ENCODE data around the gene ANKRD16.

The ANKRD16 gene

DNA sequence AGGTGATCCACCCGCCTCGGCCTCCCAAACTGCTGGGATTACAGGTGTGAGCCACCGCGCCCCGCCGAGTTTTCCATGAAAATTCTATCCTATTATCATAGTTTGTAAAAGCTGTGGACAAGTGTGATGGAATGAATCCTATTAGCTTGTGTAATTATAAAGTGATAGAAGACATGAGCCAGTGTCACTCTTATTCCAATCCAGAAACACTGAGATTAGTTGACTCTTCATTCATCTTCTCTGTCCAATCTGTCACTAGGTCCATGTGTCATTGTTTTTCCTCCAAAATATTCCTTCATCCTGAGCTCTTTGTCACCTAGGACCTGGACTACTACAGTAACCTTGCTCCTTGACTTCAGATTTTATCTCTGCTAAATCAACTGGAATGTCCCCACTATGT lies 13.9 kb upstream of the ANKRD16 start:
- Histone ChIP-seq H3K36me3 (ENCODE audit: control insufficient read depth, insufficient read depth, low read length, severe bottlenecking) (peaks cover 27% of the 10 kb centered on the region), H3K9me3 (ENCODE audit: control insufficient read depth, low read length) (no peaks in the 10 kb centered on the region), H3K9ac (ENCODE audit: low read length) (no peak overlapping the region), H3K4me1 (ENCODE audit: control insufficient read depth, insufficient read depth, low read length) (no peaks in the 10 kb centered on the region), H3K4me3 (ENCODE audit: low read length) (no peak overlapping the region), H3K27me3 (replicated peaks; ENCODE audit: control insufficient read depth, insufficient read depth, low read length) (no peaks in the 10 kb centered on the region)
- DNase-seq (ENCODE audit: low read depth): no peak

DNA sequence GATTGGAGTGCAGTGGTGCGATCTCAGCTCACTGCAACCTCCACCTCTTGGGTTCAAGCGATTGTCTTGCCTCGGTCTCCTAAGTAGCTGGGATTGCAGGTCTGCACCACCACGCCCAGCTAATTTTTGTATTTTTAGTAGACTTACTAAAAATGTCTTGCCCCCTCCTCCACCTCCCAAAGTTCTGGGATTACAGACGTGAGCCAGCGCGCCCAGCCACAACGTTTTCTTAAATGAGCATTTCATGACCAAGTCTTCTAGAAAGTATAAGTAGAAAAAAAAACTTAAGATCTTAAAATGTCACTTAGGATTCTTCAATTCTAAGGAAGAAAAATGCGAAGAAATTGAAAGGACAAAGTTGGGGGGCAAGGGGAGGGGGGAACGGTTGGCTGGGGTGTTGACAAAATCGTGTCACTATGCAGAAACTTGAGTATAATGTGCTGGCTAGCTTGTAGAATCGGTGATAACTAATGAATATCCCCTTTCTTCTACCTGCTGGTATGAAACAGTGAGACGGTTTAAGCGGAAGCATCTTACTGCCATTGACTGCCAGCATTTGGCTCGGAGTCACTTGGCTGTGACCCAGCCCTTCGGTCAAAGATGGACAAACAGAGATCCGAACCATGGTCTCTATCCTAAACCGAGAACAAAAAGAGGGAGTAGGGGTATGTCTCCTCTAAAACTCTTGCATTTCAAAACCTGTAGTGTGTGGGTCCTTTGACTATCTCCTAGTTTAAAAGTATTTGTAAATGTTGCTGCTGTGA lies 13.0 kb upstream of the ANKRD16 start:
- H3K4me3 ChIP-seq (ENCODE audit: low read length): no peak overlapping the region
- H3K27me3 ChIP-seq (replicated peaks; ENCODE audit: control insufficient read depth, insufficient read depth, low read length): no peaks in the 10 kb centered on the region
- no peaks in the 10 kb centered on the region for H3K9me3 ChIP-seq (ENCODE audit: control insufficient read depth, low read length)
- H3K4me1 ChIP-seq (ENCODE audit: control insufficient read depth, insufficient read depth, low read length): no peaks in the 10 kb centered on the region
- H3K9ac ChIP-seq (ENCODE audit: low read length): no peak overlapping the region
- peaks cover 27% of the 10 kb centered on the region for H3K36me3 ChIP-seq (ENCODE audit: control insufficient read depth, insufficient read depth, low read length, severe bottlenecking)
- no peak for DNase-seq (ENCODE audit: low read depth)

- no peak for DNase-seq (ENCODE audit: low read depth)
- H3K9me3 ChIP-seq (ENCODE audit: control insufficient read depth, low read length): no peaks in the 10 kb centered on the region
- peaks cover 24% of the 10 kb centered on the region for H3K36me3 ChIP-seq (ENCODE audit: control insufficient read depth, insufficient read depth, low read length, severe bottlenecking)
- no peak overlapping the region for H3K4me3 ChIP-seq (ENCODE audit: low read length)
- no peak overlapping the region for H3K9ac ChIP-seq (ENCODE audit: low read length)
- no peaks in the 10 kb centered on the region for H3K27me3 ChIP-seq (replicated peaks; ENCODE audit: control insufficient read depth, insufficient read depth, low read length)
- no peaks in the 10 kb centered on the region for H3K4me1 ChIP-seq (ENCODE audit: control insufficient read depth, insufficient read depth, low read length)
Measured at GRCh38 chr10:5900247-5900646, 10.6 kb upstream of the ANKRD16 start.

DNA sequence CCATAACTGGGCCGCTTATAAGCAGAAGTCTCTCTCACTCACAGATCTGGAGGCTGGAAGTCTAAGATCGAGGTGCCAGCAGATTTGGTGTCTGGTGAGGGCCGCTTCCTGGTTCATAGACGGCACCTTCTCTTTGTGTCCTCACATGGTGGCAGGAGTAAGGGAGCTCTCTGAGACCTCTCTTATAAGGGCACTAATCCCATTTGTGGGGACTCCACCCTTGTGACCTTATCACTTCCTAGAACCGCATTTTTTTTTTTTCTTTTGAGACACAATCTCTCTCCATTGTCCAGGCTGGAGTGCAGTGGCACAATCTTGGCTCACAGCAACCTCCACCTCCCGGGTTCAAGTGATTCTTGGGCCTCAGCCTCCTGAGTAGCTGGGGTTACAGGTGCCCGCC lies 8.5 kb upstream of the ANKRD16 start:
- peaks cover 34% of the 10 kb centered on the region for H3K36me3 ChIP-seq (ENCODE audit: control insufficient read depth, insufficient read depth, low read length, severe bottlenecking)
- no peak overlapping the region for H3K4me3 ChIP-seq (ENCODE audit: low read length)
- no peak for DNase-seq (ENCODE audit: low read depth)
- no peaks in the 10 kb centered on the region for H3K27me3 ChIP-seq (replicated peaks; ENCODE audit: control insufficient read depth, insufficient read depth, low read length)
- H3K9ac ChIP-seq (ENCODE audit: low read length): no peak overlapping the region
- peaks cover 3% of the 10 kb centered on the region for H3K4me1 ChIP-seq (ENCODE audit: control insufficient read depth, insufficient read depth, low read length)
- H3K9me3 ChIP-seq (ENCODE audit: control insufficient read depth, low read length): no peaks in the 10 kb centered on the region

- DNase-seq (ENCODE audit: low read depth): no peak
- no peaks in the 10 kb centered on the region for H3K9me3 ChIP-seq (ENCODE audit: control insufficient read depth, low read length)
- H3K4me3 ChIP-seq (ENCODE audit: low read length): no peak overlapping the region
- H3K9ac ChIP-seq (ENCODE audit: low read length): no peak overlapping the region
- no peaks in the 10 kb centered on the region for H3K27me3 ChIP-seq (replicated peaks; ENCODE audit: control insufficient read depth, insufficient read depth, low read length)
- peaks cover 34% of the 10 kb centered on the region for H3K36me3 ChIP-seq (ENCODE audit: control insufficient read depth, insufficient read depth, low read length, severe bottlenecking)
- peaks cover 4% of the 10 kb centered on the region for H3K4me1 ChIP-seq (ENCODE audit: control insufficient read depth, insufficient read depth, low read length)
Measured at GRCh38 chr10:5897504-5897903, 7.8 kb upstream of the ANKRD16 start.

DNA sequence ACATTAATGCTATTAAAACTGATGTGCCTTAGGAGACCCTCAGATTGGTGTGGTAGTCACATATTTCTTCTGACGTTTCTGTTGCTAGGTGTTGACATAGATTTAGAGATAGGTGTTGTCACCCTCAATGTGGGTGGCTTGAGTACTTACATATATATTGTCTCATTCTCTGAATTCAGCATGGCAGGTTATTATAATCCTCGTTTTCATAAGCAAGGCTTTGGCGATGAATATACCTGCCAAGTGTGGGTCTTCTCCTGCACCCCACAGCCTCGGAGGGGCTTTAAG lies 7.3 kb upstream of the ANKRD16 start:
- Histone ChIP-seq H3K36me3 (ENCODE audit: control insufficient read depth, insufficient read depth, low read length, severe bottlenecking) (peaks cover 34% of the 10 kb centered on the region), H3K4me1 (ENCODE audit: control insufficient read depth, insufficient read depth, low read length) (peaks cover 9% of the 10 kb centered on the region), H3K9ac (ENCODE audit: low read length) (no peak overlapping the region), H3K27me3 (replicated peaks; ENCODE audit: control insufficient read depth, insufficient read depth, low read length) (no peaks in the 10 kb centered on the region), H3K9me3 (ENCODE audit: control insufficient read depth, low read length) (no peaks in the 10 kb centered on the region), H3K4me3 (ENCODE audit: low read length) (no peak overlapping the region)
- DNase-seq (ENCODE audit: low read depth): no peak

GRCh38 chr10:5896208-5897052 lies 6.7 kb upstream of the ANKRD16 start:
- Histone ChIP-seq H3K4me3 (ENCODE audit: low read length) (no peak overlapping the region), H3K27me3 (replicated peaks; ENCODE audit: control insufficient read depth, insufficient read depth, low read length) (no peaks in the 10 kb centered on the region), H3K9me3 (ENCODE audit: control insufficient read depth, low read length) (no peaks in the 10 kb centered on the region), H3K36me3 (ENCODE audit: control insufficient read depth, insufficient read depth, low read length, severe bottlenecking) (peaks cover 34% of the 10 kb centered on the region), H3K9ac (ENCODE audit: low read length) (no peak overlapping the region), H3K4me1 (ENCODE audit: control insufficient read depth, insufficient read depth, low read length) (peaks cover 14% of the 10 kb centered on the region)
- DNase-seq (ENCODE audit: low read depth): no peak

- H3K9ac ChIP-seq (ENCODE audit: low read length): no peak overlapping the region
- H3K4me3 ChIP-seq (ENCODE audit: low read length): no peak overlapping the region
- no peaks in the 10 kb centered on the region for H3K27me3 ChIP-seq (replicated peaks; ENCODE audit: control insufficient read depth, insufficient read depth, low read length)
- no peaks in the 10 kb centered on the region for H3K9me3 ChIP-seq (ENCODE audit: control insufficient read depth, low read length)
- peaks cover 20% of the 10 kb centered on the region for H3K4me1 ChIP-seq (ENCODE audit: control insufficient read depth, insufficient read depth, low read length)
- peaks cover 34% of the 10 kb centered on the region for H3K36me3 ChIP-seq (ENCODE audit: control insufficient read depth, insufficient read depth, low read length, severe bottlenecking)
- DNase-seq (ENCODE audit: low read depth): no peak
Measured at GRCh38 chr10:5895804-5896203, 6.1 kb upstream of the ANKRD16 start.

- no peak overlapping the region for H3K4me3 ChIP-seq (ENCODE audit: low read length)
- DNase-seq (ENCODE audit: low read depth): no peak
- H3K4me1 ChIP-seq (ENCODE audit: control insufficient read depth, insufficient read depth, low read length): peaks cover 21% of the 10 kb centered on the region
- H3K36me3 ChIP-seq (ENCODE audit: control insufficient read depth, insufficient read depth, low read length, severe bottlenecking): peaks cover 32% of the 10 kb centered on the region
- H3K9ac ChIP-seq (ENCODE audit: low read length): no peak overlapping the region
- no peaks in the 10 kb centered on the region for H3K27me3 ChIP-seq (replicated peaks; ENCODE audit: control insufficient read depth, insufficient read depth, low read length)
- no peaks in the 10 kb centered on the region for H3K9me3 ChIP-seq (ENCODE audit: control insufficient read depth, low read length)
Measured at GRCh38 chr10:5895365-5895764, 5.7 kb upstream of the ANKRD16 start.

DNA sequence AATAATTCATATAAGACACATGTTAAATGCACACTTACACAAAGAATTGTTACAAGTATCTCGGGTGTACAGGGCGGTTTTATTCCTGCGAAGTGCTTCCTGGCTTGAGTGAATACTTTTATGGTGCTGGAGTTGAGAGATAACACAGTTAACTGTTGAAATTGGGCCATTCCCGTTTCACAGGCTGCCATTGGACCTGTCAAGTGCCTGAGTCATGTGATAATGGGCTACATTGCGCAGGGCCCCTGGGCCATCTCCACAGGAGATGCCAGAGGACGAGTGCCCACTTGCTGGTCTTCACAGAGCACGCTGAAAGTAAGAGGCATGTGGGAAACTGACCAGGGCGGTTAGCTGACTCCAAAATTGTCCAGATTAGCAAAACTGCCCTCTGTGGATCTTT lies 5.2 kb upstream of the ANKRD16 start:
- no peaks in the 10 kb centered on the region for H3K9me3 ChIP-seq (ENCODE audit: control insufficient read depth, low read length)
- H3K9ac ChIP-seq (ENCODE audit: low read length): no peak overlapping the region
- H3K27me3 ChIP-seq (replicated peaks; ENCODE audit: control insufficient read depth, insufficient read depth, low read length): no peaks in the 10 kb centered on the region
- DNase-seq (ENCODE audit: low read depth): no peak
- peaks cover 21% of the 10 kb centered on the region for H3K4me1 ChIP-seq (ENCODE audit: control insufficient read depth, insufficient read depth, low read length)
- no peak overlapping the region for H3K4me3 ChIP-seq (ENCODE audit: low read length)
- H3K36me3 ChIP-seq (ENCODE audit: control insufficient read depth, insufficient read depth, low read length, severe bottlenecking): peaks cover 29% of the 10 kb centered on the region

DNA sequence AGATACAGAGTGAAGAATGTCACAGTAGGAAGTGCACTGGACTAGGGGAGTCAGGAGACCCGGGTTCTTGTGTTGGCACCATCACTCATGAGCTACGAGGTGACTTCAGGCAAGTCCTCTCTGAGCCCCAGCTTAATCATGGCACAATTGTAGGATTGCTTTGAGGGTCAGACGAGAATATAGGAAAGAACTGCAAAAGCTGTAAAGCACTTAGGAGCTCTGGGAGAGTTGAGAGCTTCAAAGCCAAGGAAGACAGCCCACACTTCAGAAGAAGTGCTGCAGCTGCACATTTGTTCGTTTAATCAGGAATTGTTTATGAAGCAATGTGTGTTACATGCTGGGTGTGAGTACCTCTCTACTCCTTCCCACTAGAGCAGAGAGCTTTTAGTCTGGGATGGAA lies 4.7 kb upstream of the ANKRD16 start:
- Histone ChIP-seq H3K4me1 (ENCODE audit: control insufficient read depth, insufficient read depth, low read length) (peaks cover 21% of the 10 kb centered on the region), H3K27me3 (replicated peaks; ENCODE audit: control insufficient read depth, insufficient read depth, low read length) (no peaks in the 10 kb centered on the region), H3K9ac (ENCODE audit: low read length) (no peak overlapping the region), H3K36me3 (ENCODE audit: control insufficient read depth, insufficient read depth, low read length, severe bottlenecking) (peaks cover 29% of the 10 kb centered on the region), H3K4me3 (ENCODE audit: low read length) (no peak overlapping the region), H3K9me3 (ENCODE audit: control insufficient read depth, low read length) (no peaks in the 10 kb centered on the region)
- DNase-seq (ENCODE audit: low read depth): no peak

All from adipocyte (in vitro differentiated cells).